HepG2 (cell line): ENCODE measurements around the gene C2orf49. TPM values are rescaled to one million over a fixed set of nuclear protein-coding genes. Genes with fewer than 3 reads are reported as not detected.

Experiments
- GLI4 ChIP-seq: sonication (generic); formaldehyde crosslinking; IDR thresholded peaks from 2 replicates; pipeline ENCODE4 v1.5.1; 2020; ENCODE audit warnings: missing genetic modification reagents, mild to moderate bottlenecking, moderate library complexity, borderline replicate concordance
- HOXA3 ChIP-seq: sonication (generic); formaldehyde crosslinking; IDR thresholded peaks from 2 replicates; pipeline ENCODE4 v1.5.0; 2020; ENCODE audit warnings: missing genetic modification reagents
- KDM2A ChIP-seq: sonication (generic); formaldehyde crosslinking; IDR thresholded peaks from 2 replicates; pipeline ENCODE4 v1.4.0; 2020; ENCODE audit warnings: low read depth, missing genetic modification reagents, borderline replicate concordance
- MBD4 ChIP-seq: IDR thresholded peaks from 2 replicates; pipeline ENCODE4 v1.6.1; 2012; ENCODE audit warnings: low read length, inconsistent platforms, borderline replicate concordance
- PLRG1 ChIP-seq: fragments of 450-650 bp; conservative IDR thresholded peaks from 2 replicates; pipeline ENCODE4 v1.6.1; 2016
- RARA ChIP-seq: IDR thresholded peaks from 2 replicates; pipeline ENCODE4 v1.6.1; 2016; ENCODE audit warnings: missing genetic modification reagents, missing compliant biosample characterization
- RXRA ChIP-seq: sonication (generic); formaldehyde crosslinking; IDR thresholded peaks from 2 replicates; pipeline ENCODE4 v1.5.1; 2020; ENCODE audit warnings: missing genetic modification reagents
- SALL2 ChIP-seq: sonication (generic); formaldehyde crosslinking; IDR thresholded peaks from 2 replicates; pipeline ENCODE4 v1.8.1; 2023; ENCODE audit warnings: mild to moderate bottlenecking, missing genetic modification reagents, inconsistent platforms
- SMARCE1 ChIP-seq: fragments of 450-650 bp; IDR thresholded peaks from 2 replicates; pipeline ENCODE4 v1.6.1; 2017; ENCODE audit warnings: borderline replicate concordance
- SP1 ChIP-seq, 2 experiments: fragments of 450-650 bp in 1 of 2; sonication (generic) in 1 of 2; formaldehyde crosslinking in 1 of 2; IDR thresholded peaks; 2 replicates each; pipeline versions ENCODE4 v1.4.0 to v1.6.1; 2016 to 2020; ENCODE audit warnings: missing genetic modification reagents in 1 of 2
- TFAP4 ChIP-seq: sonication (generic); IDR thresholded peaks from 2 replicates; pipeline ENCODE4 v1.6.1; 2016; ENCODE audit warnings: low read depth, borderline replicate concordance
- TIGD3 ChIP-seq: sonication (generic); formaldehyde crosslinking; IDR thresholded peaks from 2 replicates; pipeline ENCODE4 v1.5.1; 2020; ENCODE audit warnings: mild to moderate bottlenecking, missing genetic modification reagents, borderline replicate concordance
- ZNF441 ChIP-seq: sonication (generic); formaldehyde crosslinking; IDR thresholded peaks from 2 replicates; pipeline ENCODE4 v1.7.0; 2021; ENCODE audit warnings: missing genetic modification reagents, borderline replicate concordance
- ZNF644 ChIP-seq: IDR thresholded peaks from 2 replicates; pipeline ENCODE4 v1.6.1; 2016; ENCODE audit warnings: low read depth
- ZNF646 ChIP-seq: sonication (generic); formaldehyde crosslinking; IDR thresholded peaks from 2 replicates; pipeline ENCODE4 v1.9.0; 2021; ENCODE audit warnings: mild to moderate bottlenecking, missing genetic modification reagents
- ZNF670 ChIP-seq: sonication (generic); formaldehyde crosslinking; IDR thresholded peaks from 2 replicates; pipeline ENCODE4 v1.8.0; 2022; ENCODE audit warnings: mild to moderate bottlenecking, missing genetic modification reagents, borderline replicate concordance
- ZNF678 ChIP-seq: sonication (generic); formaldehyde crosslinking; IDR thresholded peaks from 2 replicates; pipeline ENCODE4 v1.4.0; 2020; ENCODE audit warnings: mild to moderate bottlenecking, missing genetic modification reagents
- ZNF784 ChIP-seq: sonication (generic); formaldehyde crosslinking; IDR thresholded peaks from 2 replicates; pipeline ENCODE4 v1.5.1; 2020; ENCODE audit warnings: missing genetic modification reagents, mild to moderate bottlenecking, borderline replicate concordance
- ZNF816 ChIP-seq: sonication (generic); formaldehyde crosslinking; IDR thresholded peaks from 2 replicates; pipeline ENCODE4 v1.8.0; 2022; ENCODE audit warnings: missing genetic modification reagents, mild to moderate bottlenecking, borderline replicate concordance
- polyA plus RNA-seq, 8 experiments: library from polyadenylated mRNA; depleted of rRNA in 3 of 8; stranded (reverse) in 7 of 8; unstranded in 1 of 8; fragments of >200 nt; fragmentation: Illumina TruSeq in 4 of 8; extraction: Trizol in 4 of 8; gene quantifications; 2 replicates each; pipeline versions ENCODE4 v1.2.1 to v1.2.3, GENCODE V29; 2011 to 2016; ENCODE audit warnings: low read depth in 4 of 8, missing spikeins in 1 of 8, mixed read lengths in 1 of 8; ENCODE audit not compliant: insufficient read depth in 1 of 8
- total RNA-seq, 5 experiments: library from RNA; depleted of rRNA; stranded (reverse); fragments of >200 nt; fragmentation: Illumina TruSeq; extraction: Trizol; gene quantifications; 2 replicates each; pipeline ENCODE4 v1.2.3, GENCODE V29; 2016; ENCODE audit warnings: low read depth in 1 of 5

C2orf49 gene
- total and polyA plus RNA-seq, 2 of the 13 experiments (the other 11 are each of a cell fraction or from before 2014, with no cell fraction given), result 24.7 to 28.8 TPM

- TF ChIP-seq ZNF646 (peak; percentile 61; the same call in 1 of the 2 replicates), MBD4 (no peak), PLRG1 (no peak), ZNF441 (CRISPR knock-in tag) (peak; percentile 93), SP1 (IDR thresholded peaks at IDR 0.05) (no peak), SP1 (CRISPR knock-in tag; IDR thresholded peaks at IDR 0.05) (no peak), RXRA (CRISPR knock-in tag) (no peak; the same call in none of the 2 replicates), ZNF670 (CRISPR knock-in tag) (no peak), KDM2A (CRISPR knock-in tag) (peak; percentile 49; the same call in 1 of the 2 replicates), GLI4 (CRISPR knock-in tag) (peak; percentile 67; the same call in 1 of the 2 replicates), ZNF644 (CRISPR knock-in tag) (peak; percentile 20; the same call in 1 of the 2 replicates), ZNF678 (CRISPR knock-in tag) (peak; percentile 99), SMARCE1 (no peak), SALL2 (CRISPR knock-in tag) (0 out of 2 replicates have a peak, but pooled peaks have one; percentile 59), RARA (CRISPR knock-in tag) (peak; percentile 41), TIGD3 (CRISPR knock-in tag) (no peak), TFAP4 (peak; percentile 43; the same call in 1 of the 2 replicates), ZNF784 (CRISPR knock-in tag) (no peak), ZNF816 (CRISPR knock-in tag) (peak; percentile 40; the same call in 1 of the 2 replicates), HOXA3 (CRISPR knock-in tag) (peak; percentile 82)
Measured at GRCh38 chr2:105328281-105329196, 8.8 kb upstream of the C2orf49 start (continued).
